ENCODE measurements around the gene ATG4D. TPM values are rescaled to one million over a fixed set of nuclear protein-coding genes. Genes with fewer than 3 reads are reported as not detected.

ATG4D gene
- polyA plus RNA-seq, result 100 to 1,000 TPM in 2 of 4 donors, 10 to 100 TPM in 2; 24.0 to 181 (median 105) TPM
- long read RNA-seq, donor 1, result 0 reads
- long read RNA-seq, donor 2, partial matches to known transcripts, result 0 of 1 reads
- long read RNA-seq, donor 2, other reads (novel, unspliced or antisense), result 0 of 1 reads
- long read RNA-seq, donor 3, partial matches to known transcripts, result 25 of 28 reads
- long read RNA-seq, donor 3, other reads (novel, unspliced or antisense), result 0 of 28 reads
- long read RNA-seq, donor 4, result 0 reads
- long read RNA-seq, donor 5, partial matches to known transcripts, result 0 of 1 reads
- long read RNA-seq, donor 5, other reads (novel, unspliced or antisense), result 0 of 1 reads
- long read RNA-seq, donor 6, partial matches to known transcripts, result 0 of 4 reads
- long read RNA-seq, donor 6, other reads (novel, unspliced or antisense), result 0 of 4 reads
- long read RNA-seq, donor 7, transcript ATG4D-201 (10 exons, 1,949 nt), result major isoform, 7 of 50 reads
- long read RNA-seq, donor 7, partial matches to known transcripts, result 40 of 50 reads
- long read RNA-seq, donor 7, other reads (novel, unspliced or antisense), result 0 of 50 reads
- long read RNA-seq, donor 8, partial matches to known transcripts, result 0 of 1 reads
- long read RNA-seq, donor 8, other reads (novel, unspliced or antisense), result 0 of 1 reads
- long read RNA-seq, donor 9, partial matches to known transcripts, result 0 of 1 reads
- long read RNA-seq, donor 9, other reads (novel, unspliced or antisense), result 0 of 1 reads
- long read RNA-seq, donor 10, partial matches to known transcripts, result 29 of 37 reads
- long read RNA-seq, donor 10, other reads (novel, unspliced or antisense), result 0 of 37 reads

GRCh38 chr19:10543420-10544241, at the start of gene ATG4D:
TSS of gene ATG4D (plus strand) at chr19:10543904. CDS start at chr19:10544091, 187 bp downstream.
- FAIRE-seq (no peak), DNase-seq (peak; percentile 96 to 97)
- Histone ChIP-seq H3K36me3 (ENCODE audit: control insufficient read depth in 3 of 3, insufficient read depth in 2 of 3, low read depth in 1 of 3, low read length in 3 of 3) (peaks cover 5 to 35% (median 8%) of the 10 kb centered on the region in 3 donors), H3K4me1 (ENCODE audit: control insufficient read depth in 3 of 3, insufficient read depth in 2 of 3, low read depth in 1 of 3, low read length in 2 of 3) (peaks cover 0 to 12% (median 3%) of the 10 kb centered on the region in 3 donors), H3K27me3 (ENCODE audit: control insufficient read depth in 3 of 3, insufficient read depth in 3 of 3, low read length in 3 of 3) (no peaks in the 10 kb centered on the region), H3K4me3 (ENCODE audit: low read depth in 1 of 3, low read length in 3 of 3) (peak within 1 kb of the TSS; percentile 95 to 98 (median 96)), H3K27ac (ENCODE audit: low read depth in 1 of 3, low read length in 2 of 3) (peak within 1 kb of the TSS; percentile 77 to 91 (median 91)), H3K9me3 (ENCODE audit: control insufficient read depth in 2 of 2, insufficient read depth in 1 of 2, low read depth in 1 of 2, low read length in 1 of 2) (no peaks in the 10 kb centered on the region)
- WGBS, 3 donors, result 0 to 1% (median 1%) methylated on average over 42 to 79 of the region's 79 CpGs

GRCh38 chr19:10497371-10497770, 46.3 kb upstream of the ATG4D start:
- Histone ChIP-seq H3K4me3 (ENCODE audit: low read depth in 1 of 3, low read length in 3 of 3) (no peak overlapping the region), H3K27me3 (ENCODE audit: control insufficient read depth in 3 of 3, insufficient read depth in 3 of 3, low read length in 3 of 3) (no peaks in the 10 kb centered on the region), H3K36me3 (ENCODE audit: control insufficient read depth in 3 of 3, insufficient read depth in 2 of 3, low read depth in 1 of 3, low read length in 3 of 3) (peaks cover 7 to 71% (median 14%) of the 10 kb centered on the region in 3 donors), H3K4me1 (ENCODE audit: control insufficient read depth in 3 of 3, insufficient read depth in 2 of 3, low read depth in 1 of 3, low read length in 2 of 3) (peaks cover 0 to 20% (median 2%) of the 10 kb centered on the region in 3 donors), H3K9me3 (ENCODE audit: control insufficient read depth in 2 of 2, insufficient read depth in 1 of 2, low read depth in 1 of 2, low read length in 1 of 2) (no peaks in the 10 kb centered on the region), H3K27ac (ENCODE audit: low read depth in 1 of 3, low read length in 2 of 3) (no peak overlapping the region)
- FAIRE-seq, result no peak
- DNase-seq, result no peak
- WGBS, 3 donors, result 91 to 92% (median 92%) methylated on average over 4 of the region's 4 CpGs

GRCh38 chr19:10499550-10500246, 44.0 kb upstream of the ATG4D start:
- H3K4me1 ChIP-seq (ENCODE audit: control insufficient read depth in 3 of 3, insufficient read depth in 2 of 3, low read depth in 1 of 3, low read length in 2 of 3), result peaks cover 0 to 22% (median 2%) of the 10 kb centered on the region in 3 donors
- peak overlapping the region in 1 of 3 donors; percentile 94 for H3K27ac ChIP-seq (ENCODE audit: low read depth in 1 of 3, low read length in 2 of 3)
- DNase-seq (no peak), FAIRE-seq (no peak)
- no peaks in the 10 kb centered on the region for H3K27me3 ChIP-seq (ENCODE audit: control insufficient read depth in 3 of 3, insufficient read depth in 3 of 3, low read length in 3 of 3)
- H3K36me3 ChIP-seq (ENCODE audit: control insufficient read depth in 3 of 3, insufficient read depth in 2 of 3, low read depth in 1 of 3, low read length in 3 of 3), result peaks cover 4 to 53% (median 12%) of the 10 kb centered on the region in 3 donors
- WGBS, 3 donors, result 77 to 88% (median 78%) methylated on average over 24 of the region's 24 CpGs
- no peaks in the 10 kb centered on the region for H3K9me3 ChIP-seq (ENCODE audit: control insufficient read depth in 2 of 2, insufficient read depth in 1 of 2, low read depth in 1 of 2, low read length in 1 of 2)
- H3K4me3 ChIP-seq (ENCODE audit: low read depth in 1 of 3, low read length in 3 of 3), result no peak overlapping the region

GRCh38 chr19:10500247-10500592, 43.5 kb upstream of the ATG4D start:
- DNase-seq (no peak), FAIRE-seq (no peak)
- peaks cover 0 to 22% (median 2%) of the 10 kb centered on the region in 3 donors for H3K4me1 ChIP-seq (ENCODE audit: control insufficient read depth in 3 of 3, insufficient read depth in 2 of 3, low read depth in 1 of 3, low read length in 2 of 3)
- H3K36me3 ChIP-seq (ENCODE audit: control insufficient read depth in 3 of 3, insufficient read depth in 2 of 3, low read depth in 1 of 3, low read length in 3 of 3), result peaks cover 0 to 49% (median 10%) of the 10 kb centered on the region in 3 donors
- H3K27me3 ChIP-seq (ENCODE audit: control insufficient read depth in 3 of 3, insufficient read depth in 3 of 3, low read length in 3 of 3), result no peaks in the 10 kb centered on the region
- no peak overlapping the region for H3K4me3 ChIP-seq (ENCODE audit: low read depth in 1 of 3, low read length in 3 of 3)
- 93 to 98% (median 98%) methylated on average over 2 of the region's 2 CpGs for WGBS, 3 donors
- no peaks in the 10 kb centered on the region for H3K9me3 ChIP-seq (ENCODE audit: control insufficient read depth in 2 of 2, insufficient read depth in 1 of 2, low read depth in 1 of 2, low read length in 1 of 2)
- no peak overlapping the region for H3K27ac ChIP-seq (ENCODE audit: low read depth in 1 of 3, low read length in 2 of 3)

- H3K4me3 ChIP-seq (ENCODE audit: low read depth in 1 of 3, low read length in 3 of 3), result peak overlapping the region; percentile 93 to 96 (median 94)
- peaks cover 0 to 32% (median 4%) of the 10 kb centered on the region in 3 donors for H3K36me3 ChIP-seq (ENCODE audit: control insufficient read depth in 3 of 3, insufficient read depth in 2 of 3, low read depth in 1 of 3, low read length in 3 of 3)
- H3K9me3 ChIP-seq (ENCODE audit: control insufficient read depth in 2 of 2, insufficient read depth in 1 of 2, low read depth in 1 of 2, low read length in 1 of 2), result no peaks in the 10 kb centered on the region
- peak; percentile 69 to 76 for DNase-seq
- WGBS, 3 donors, result 0 to 1% (median 1%) methylated on average over 32 to 35 of the region's 35 CpGs
- H3K4me1 ChIP-seq (ENCODE audit: control insufficient read depth in 3 of 3, insufficient read depth in 2 of 3, low read depth in 1 of 3, low read length in 2 of 3), result peaks cover 0 to 22% (median 2%) of the 10 kb centered on the region in 3 donors
- H3K27me3 ChIP-seq (ENCODE audit: control insufficient read depth in 3 of 3, insufficient read depth in 3 of 3, low read length in 3 of 3), result no peaks in the 10 kb centered on the region
- no peak for FAIRE-seq
- peak overlapping the region; percentile 91 to 99 (median 97) for H3K27ac ChIP-seq (ENCODE audit: low read depth in 1 of 3, low read length in 2 of 3)
Measured at GRCh38 chr19:10501971-10502523, 41.7 kb upstream of the ATG4D start.

- H3K36me3 ChIP-seq (ENCODE audit: control insufficient read depth in 3 of 3, insufficient read depth in 2 of 3, low read depth in 1 of 3, low read length in 3 of 3), result peaks cover 0 to 27% (median 0%) of the 10 kb centered on the region in 3 donors
- no peaks in the 10 kb centered on the region for H3K9me3 ChIP-seq (ENCODE audit: control insufficient read depth in 2 of 2, insufficient read depth in 1 of 2, low read depth in 1 of 2, low read length in 1 of 2)
- no peaks in the 10 kb centered on the region for H3K27me3 ChIP-seq (ENCODE audit: control insufficient read depth in 3 of 3, insufficient read depth in 3 of 3, low read length in 3 of 3)
- DNase-seq (peak; percentile 88 to 96), FAIRE-seq (no peak)
- 0 to 2% (median 1%) methylated on average over 37 to 65 of the region's 65 CpGs for WGBS, 3 donors
- H3K27ac ChIP-seq (ENCODE audit: low read depth in 1 of 3, low read length in 2 of 3), result peak overlapping the region; percentile 91 to 99 (median 97)
- H3K4me1 ChIP-seq (ENCODE audit: control insufficient read depth in 3 of 3, insufficient read depth in 2 of 3, low read depth in 1 of 3, low read length in 2 of 3), result peaks cover 0 to 22% (median 2%) of the 10 kb centered on the region in 3 donors
- H3K4me3 ChIP-seq (ENCODE audit: low read depth in 1 of 3, low read length in 3 of 3), result peak overlapping the region; percentile 93 to 96 (median 94)
Measured at GRCh38 chr19:10502524-10503001, 41.1 kb upstream of the ATG4D start.

- no peaks in the 10 kb centered on the region for H3K27me3 ChIP-seq (ENCODE audit: control insufficient read depth in 3 of 3, insufficient read depth in 3 of 3, low read length in 3 of 3)
- H3K36me3 ChIP-seq (ENCODE audit: control insufficient read depth in 3 of 3, insufficient read depth in 2 of 3, low read depth in 1 of 3, low read length in 3 of 3), result peaks cover 0 to 21% (median 0%) of the 10 kb centered on the region in 3 donors
- no peaks in the 10 kb centered on the region for H3K9me3 ChIP-seq (ENCODE audit: control insufficient read depth in 2 of 2, insufficient read depth in 1 of 2, low read depth in 1 of 2, low read length in 1 of 2)
- FAIRE-seq, result no peak
- peaks cover 0 to 22% (median 2%) of the 10 kb centered on the region in 3 donors for H3K4me1 ChIP-seq (ENCODE audit: control insufficient read depth in 3 of 3, insufficient read depth in 2 of 3, low read depth in 1 of 3, low read length in 2 of 3)
- H3K4me3 ChIP-seq (ENCODE audit: low read depth in 1 of 3, low read length in 3 of 3), result peak within 1 kb of the TSS; percentile 93 to 96 (median 94)
- DNase-seq, result peak; percentile 34 to 77
- 3 to 4% (median 4%) methylated on average over 52 to 73 of the region's 73 CpGs for WGBS, 3 donors
- H3K27ac ChIP-seq (ENCODE audit: low read depth in 1 of 3, low read length in 2 of 3), result peak within 1 kb of the TSS; percentile 91 to 99 (median 97)
Measured at GRCh38 chr19:10503002-10503789, 40.5 kb upstream of the ATG4D start, which contains the start of gene KEAP1. TSS of gene KEAP1 (minus strand) at chr19:10503356. CDS start at chr19:10500033, 3,323 bp downstream.
